GM04503 (cell line): Measurements from ENCODE around the gene PF4V1.
A peak's percentile ranks its signal among the peaks of the same experiment; 100 is the strongest.
"Not testable (repeated sequence)": the region's sequence is repeated elsewhere in the genome, so short reads cannot be mapped to it uniquely, and the experiment has no call there.

Experiments used
- DNase-seq: peaks from one replicate; pipeline ENCODE4 v3.0.0-alpha.2; 2012; ENCODE audit warnings: low read depth

The PF4V1 gene

DNA sequence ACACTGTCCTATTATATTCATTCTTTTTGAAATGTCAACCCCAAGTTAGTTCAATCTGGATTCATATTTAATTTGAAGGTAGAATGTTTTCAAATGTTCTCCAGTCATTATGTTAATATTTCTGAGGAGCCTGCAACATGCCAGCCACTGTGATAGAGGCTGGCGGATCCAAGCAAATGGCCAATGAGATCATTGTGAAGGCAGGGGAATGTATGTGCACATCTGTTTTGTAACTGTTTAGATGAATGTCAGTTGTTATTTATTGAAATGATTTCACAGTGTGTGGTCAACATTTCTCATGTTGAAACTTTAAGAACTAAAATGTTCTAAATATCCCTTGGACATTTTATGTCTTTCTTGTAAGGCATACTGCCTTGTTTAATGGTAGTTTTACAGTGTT lies 17.7 kb downstream of the PF4V1 start:
- DNase-seq, result no peak

DNA sequence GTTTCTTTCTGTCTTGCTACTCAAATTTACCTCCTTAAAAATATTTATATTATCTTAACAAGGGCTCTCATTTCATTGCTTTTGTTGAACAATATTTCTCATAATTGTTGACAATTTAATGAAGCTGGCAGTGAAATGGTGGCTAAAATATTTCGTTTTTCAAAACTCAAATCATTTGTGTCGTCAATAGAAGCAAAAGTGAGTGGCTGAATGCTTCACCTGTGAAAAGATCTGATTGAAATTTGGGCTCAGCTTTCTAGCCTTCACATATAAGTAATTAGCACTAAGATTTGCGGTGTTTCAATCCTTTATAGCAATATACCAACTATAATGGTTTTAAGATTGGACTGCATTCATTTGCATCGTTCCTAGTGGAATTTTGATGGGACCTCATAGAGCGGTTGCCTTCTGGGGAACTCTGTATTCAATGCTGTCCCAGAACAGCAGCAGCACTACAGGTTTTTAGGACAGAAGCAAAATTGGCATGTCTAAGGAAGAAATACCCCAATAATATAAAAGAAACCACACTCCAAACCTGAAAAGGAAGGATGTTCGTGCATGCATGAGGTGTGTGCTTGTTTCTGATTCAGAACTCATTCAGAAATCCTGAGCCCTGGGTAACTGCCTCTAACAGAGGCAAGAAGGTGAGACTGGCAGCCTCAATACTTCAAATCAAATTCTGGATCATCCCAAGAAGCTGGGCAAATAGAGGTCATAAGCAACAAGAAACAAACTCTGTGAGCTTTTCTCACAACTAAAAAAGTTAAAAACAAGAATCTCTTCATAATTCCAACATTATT lies 18.6 kb downstream of the PF4V1 start:
- no peak for DNase-seq

DNA sequence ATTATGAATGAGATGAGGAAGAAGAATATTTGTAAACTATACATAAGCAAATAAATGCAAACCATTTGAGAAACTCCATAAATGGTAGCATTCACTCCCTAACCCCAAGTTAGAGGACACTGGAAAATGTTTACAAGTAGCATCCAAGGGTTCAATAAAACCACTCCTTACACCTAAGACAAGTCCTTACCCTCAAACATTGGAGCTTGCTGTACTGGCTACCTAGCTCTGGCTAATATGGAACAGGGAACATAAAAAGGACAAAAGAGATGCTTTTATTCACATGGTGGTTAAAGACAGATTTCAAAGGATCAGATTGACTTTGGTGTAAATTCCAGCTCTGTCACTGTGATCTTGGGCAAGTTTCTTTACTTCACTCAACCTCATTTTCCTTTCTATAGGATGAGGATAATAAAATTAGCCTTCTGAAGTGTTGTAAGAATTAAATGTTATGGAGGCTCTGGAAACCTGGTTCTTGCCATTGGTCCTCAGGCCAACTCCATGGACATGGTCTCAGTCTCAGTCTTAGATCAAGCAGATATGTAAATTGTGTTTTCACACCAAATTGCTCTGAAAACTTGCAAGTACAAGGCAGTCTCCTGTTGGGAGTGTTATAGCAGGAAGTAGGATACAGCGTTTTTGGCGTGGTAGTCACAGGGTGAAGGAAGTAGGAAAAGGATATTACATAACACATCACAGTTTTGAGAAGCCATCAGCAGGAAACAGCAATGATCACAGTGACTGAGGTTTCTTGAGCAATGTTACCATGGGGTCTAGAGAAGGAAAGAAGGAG lies 19.4 kb downstream of the PF4V1 start:
- DNase-seq, result no peak

DNA sequence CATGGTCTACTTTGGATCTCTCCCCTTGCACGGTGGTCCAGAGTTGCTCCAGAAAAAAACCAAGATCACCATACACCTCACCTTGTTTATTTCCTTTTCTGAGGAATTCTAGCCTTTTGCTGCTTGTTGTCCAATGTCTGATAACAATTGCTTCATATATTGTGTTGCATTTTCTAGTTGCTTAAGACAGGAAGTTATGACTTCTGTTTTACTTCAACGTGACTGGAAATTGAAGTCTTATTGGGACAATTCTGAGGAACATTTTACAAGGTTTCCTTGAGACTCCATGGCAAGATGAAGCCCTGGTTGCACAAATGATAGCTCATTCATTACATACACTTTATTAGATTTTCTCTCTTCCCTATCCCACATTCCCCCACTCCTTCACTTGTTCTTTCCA lies 21.3 kb downstream of the PF4V1 start:
- DNase-seq, result no peak

DNA sequence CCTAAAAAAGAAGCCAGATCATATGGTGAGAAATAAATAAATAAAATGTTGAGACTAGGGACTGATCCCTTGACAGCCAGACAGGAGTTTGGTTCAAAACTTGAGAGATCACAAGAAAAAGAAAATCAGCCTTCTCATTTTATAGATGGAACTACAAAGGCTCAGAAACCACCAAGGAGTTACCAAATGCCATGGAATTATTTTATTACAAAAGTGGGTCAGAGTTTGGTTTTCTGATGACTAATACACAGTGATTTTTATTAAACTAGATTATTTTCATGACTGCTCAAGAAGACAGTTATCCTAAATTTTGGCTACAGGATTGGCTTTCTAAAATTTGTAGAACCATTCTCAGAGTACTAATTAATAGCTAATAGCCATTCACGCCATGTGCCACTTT lies 22.3 kb downstream of the PF4V1 start:
- no peak for DNase-seq

DNA sequence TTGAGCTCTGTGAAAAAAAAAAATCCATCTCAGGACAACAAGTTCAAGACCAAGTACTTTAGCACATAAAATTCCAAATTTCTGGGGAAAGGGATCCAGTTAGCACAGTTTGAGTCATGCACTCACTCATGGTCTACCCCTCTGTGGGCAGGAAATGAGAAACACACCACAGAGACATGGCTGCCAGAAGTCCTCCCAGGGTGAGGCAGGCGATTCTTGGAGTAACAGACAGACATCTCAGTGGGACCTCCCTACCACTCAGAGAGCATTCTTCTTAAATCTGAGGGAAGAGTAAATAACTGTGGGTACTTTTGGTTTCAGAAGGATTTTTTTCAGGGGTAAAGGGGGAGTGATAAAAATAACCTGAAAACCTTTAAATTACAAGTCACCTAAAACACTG lies 30.2 kb downstream of the PF4V1 start:
- no peak for DNase-seq

DNA sequence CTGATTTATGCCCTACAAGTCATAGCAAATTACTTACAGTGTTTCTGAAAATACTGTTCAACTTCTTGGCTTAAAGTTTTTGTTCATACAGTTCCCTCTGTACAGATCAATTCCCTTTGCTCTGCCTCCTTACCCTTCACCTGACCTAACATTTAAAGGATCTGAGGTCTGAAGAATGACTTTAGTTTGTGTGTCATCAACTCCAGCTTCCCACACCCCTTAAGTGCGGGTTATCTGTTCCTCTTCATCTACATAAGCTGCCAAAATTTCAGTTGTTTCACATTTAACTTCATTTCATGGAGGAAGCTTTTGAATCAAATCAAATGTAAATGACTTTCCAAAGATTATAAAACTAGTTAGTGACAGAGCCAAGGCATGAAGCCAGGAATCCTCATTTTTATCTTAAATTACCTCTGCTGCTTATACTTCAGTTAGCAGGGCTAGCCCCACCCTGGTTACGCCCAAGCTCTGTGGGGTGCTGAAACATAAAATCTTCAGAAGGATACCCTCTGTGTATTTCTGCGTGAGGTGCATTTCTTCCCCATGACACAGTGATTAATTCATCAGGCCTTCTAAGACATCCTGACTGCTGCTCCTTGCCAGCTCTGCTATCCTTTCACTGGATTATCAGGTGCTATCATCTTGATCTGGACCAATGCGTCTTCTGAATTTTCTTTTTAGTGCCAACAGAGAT lies 32.6 kb downstream of the PF4V1 start:
- no peak for DNase-seq

DNA sequence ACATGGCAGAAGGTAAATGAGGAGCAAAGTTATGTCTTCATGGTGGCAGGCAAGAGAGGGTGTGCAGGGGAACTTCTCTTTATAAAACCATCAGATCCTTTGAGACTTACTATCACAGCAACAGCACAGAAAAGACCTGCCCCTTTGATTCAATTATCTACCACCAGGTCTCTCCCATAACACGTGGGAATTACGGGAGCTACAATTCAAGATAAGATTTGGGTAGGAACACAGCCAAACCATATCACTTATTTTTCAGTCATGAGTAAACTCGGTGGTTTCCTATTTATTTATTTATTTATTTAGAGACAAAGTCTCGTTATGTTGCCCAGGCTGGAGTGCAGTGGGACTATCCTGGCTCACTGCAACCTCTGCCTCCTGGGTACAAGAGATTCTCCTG lies 38.2 kb downstream of the PF4V1 start:
- no peak for DNase-seq

DNA sequence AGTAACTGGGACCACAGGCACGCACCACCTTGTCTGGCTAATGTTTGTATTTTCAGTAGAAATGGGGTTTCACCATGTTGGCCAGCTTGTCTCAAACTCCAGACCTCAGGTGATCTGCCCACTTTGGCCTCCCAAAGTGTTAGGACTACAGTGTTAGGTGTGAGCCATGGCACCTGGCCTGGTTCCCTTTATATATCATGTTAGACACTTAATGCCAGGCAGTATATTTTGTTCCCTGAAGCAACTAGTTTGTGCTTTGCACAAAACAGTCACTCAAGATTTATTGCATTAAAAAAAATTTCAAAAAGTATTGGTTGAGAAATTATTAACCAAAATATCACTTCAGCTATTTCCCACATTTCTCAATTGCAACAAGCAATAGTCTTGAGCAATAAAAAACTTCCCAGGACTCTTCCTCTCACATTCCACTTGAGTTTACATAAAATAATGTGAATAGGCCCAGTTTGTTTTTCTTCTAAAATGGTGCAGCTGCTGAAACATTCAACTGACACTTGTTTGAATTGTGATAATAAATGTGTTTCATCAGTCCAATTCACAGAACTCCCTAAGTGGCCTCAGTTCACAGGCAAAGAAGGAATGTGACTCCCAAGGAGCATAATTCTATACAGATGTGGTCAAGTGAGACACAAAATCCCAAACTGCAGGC lies 38.8 kb downstream of the PF4V1 start:
- DNase-seq, result peak; percentile 84

DNA sequence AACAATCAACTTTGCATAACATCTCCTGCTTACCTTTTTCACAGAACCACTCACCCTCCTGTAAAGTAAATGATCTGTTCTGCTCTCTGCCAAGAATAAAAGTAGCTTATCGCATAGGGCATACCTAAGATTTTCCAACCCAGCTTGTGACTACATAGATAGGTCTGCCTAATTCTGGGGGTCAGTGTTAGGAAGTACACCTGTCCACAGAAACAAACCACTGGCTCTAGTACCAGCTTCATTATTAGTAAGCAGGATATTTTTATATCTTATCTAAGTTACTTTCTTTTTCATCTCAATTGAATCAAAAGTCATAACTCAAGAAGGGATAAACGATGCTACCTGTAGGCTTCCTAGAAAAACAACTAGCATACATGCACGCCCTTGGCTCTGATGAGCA lies 39.9 kb downstream of the PF4V1 start:
- no peak for DNase-seq

DNA sequence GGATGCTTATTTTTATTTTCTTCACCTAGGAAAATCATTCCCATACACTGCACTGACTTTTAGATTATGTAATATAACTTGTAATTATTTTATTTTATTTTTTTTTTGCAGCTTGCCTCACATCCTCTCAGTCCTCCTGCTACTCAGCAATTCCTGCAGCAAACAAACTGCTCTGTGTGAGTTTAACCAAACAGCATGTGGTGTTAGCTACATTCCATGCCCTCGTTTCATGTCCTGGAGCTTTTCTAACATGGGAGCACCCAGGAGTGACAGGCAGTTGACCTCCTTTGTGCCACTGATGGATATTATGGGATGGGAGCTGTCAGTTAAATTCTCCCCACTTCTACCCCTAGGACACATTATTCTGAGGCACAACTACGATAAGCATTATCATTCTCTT lies 40.9 kb downstream of the PF4V1 start:
- DNase-seq, result no peak

DNA sequence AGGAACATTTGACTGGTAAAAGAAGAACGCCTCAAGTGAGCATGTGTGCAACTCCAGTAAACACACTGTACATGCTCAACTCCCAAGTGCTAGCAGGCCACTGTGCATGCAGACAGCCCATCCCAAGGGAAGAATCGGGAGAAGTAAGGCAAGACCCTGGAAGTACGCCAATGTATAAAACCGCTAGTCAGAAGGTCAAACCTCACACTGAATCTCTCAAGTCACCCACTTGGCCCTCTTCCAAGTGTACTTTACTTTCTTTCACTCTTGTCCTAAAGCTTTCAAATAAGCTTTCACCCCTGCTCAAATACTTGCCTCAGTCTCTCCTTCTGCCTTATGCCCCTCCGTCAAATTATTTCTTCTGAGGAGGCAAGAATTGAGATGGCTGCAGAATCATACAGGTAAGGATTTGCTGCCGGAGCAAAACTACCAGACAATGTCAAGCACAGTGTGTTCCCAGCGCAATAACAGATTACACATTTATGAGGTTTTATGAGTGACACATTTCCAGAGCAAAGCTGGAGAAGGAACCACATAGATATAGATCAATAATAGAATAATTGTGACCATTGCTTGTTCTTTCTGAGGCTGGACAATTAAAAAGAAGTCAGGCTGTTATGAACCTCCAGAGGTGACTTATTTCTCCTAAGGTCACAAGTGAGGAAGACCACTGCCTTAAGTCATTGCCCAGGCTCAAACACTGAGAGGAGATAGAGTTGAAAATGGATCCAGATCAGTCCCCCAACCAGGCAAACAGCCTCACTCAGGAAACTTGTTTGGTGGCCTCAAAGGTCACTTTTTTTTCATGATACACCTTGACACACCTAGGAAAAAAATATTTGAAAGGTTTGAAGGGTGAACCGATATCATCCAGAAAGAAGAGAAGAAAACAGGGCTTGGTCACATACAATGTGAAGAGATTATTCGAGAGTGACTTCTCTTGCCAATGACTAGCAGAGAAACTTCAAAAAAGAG lies 42.4 kb downstream of the PF4V1 start:
- no peak for DNase-seq

DNA sequence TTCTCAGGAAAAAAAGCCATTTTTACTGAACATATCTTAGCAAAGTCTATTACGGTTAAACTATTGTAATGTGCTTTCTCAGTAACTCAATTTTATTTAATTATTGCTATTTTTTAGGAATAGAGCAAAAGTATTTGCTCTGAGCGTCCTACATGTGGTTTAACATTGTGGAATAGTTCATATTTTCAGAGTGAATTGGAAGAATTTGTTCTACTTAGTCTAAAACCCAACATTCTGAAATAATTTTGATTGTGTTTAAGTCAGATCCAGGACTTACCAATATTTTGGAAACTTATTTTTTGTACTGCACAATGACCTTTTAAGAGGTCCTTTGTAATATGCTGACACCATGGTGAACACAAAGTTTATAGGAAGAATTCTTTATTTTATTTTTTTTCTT lies 43.3 kb downstream of the PF4V1 start:
- no peak for DNase-seq

DNA sequence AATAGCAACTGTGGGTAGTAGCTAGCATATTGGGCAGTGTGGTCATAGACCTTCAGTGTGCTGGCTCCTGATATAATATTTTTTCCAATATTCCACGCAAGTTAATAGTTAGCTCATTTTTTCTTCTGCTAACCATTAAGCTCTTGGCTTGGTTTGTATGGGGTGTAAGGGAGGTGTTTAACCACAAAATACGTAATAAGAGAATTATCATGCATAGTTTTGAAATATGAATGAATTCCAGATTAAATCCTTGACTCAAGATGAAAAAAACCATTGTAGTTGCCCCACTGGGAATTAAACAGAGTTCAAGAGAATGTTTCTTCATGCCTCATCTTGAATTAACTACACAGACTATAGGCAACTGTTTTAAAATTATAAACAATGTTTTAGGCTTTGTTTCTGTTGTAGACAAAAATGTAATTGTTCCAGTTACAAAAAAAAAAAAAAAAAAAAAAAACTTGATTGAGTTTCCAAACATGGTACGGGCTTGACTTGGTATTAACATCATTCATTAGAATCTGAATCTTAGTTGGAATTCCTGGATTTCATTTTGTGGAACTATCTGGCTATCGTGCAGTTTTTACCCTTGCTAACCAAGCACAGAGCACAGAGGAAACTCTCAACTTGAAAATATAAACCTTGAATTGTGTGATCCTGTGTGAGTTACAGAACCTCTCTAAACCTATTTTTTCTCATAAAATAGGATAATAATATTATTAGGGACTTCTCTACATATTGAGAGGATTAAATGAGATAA lies 44.5 kb downstream of the PF4V1 start:
- peak; percentile 77 for DNase-seq

DNA sequence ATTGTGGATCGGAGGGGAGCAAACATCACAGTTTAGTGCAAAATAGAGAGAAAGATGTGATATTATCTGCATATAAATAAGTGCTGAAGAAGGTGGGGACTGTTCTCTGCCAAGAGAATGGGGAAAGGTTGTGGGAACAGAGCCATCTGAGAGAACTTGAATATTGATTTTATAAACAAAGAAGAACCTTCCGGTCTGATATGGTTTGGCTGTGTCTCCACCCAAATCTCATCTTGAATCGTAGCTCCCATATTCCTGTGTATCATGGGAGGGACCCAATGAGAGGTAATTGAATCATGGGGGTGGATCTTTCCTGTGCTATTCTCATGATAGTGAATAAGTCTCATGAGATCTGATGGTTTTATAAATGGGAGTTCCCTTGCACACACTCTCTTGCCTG lies 46.2 kb downstream of the PF4V1 start:
- not testable (repeated sequence) for DNase-seq

DNA sequence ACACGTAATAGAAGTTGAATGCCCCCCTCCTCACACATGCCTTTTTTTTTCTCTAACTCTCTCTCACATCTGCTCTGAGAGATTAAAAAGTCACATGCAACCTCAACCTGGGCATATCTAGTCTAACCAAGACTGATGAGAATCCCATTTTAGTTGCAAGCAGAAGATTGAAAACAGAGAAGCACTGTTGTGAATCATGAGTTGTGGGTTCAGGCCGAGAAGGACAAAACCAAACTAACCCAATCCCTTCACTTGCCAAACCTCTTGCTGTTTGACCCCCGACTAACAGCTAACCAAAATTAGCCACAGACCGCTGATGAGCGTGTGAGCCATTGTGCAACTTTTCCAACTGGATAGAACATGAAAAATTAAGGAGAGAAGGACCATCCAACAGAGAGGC lies 47.9 kb downstream of the PF4V1 start:
- peak; percentile 45 for DNase-seq

DNA sequence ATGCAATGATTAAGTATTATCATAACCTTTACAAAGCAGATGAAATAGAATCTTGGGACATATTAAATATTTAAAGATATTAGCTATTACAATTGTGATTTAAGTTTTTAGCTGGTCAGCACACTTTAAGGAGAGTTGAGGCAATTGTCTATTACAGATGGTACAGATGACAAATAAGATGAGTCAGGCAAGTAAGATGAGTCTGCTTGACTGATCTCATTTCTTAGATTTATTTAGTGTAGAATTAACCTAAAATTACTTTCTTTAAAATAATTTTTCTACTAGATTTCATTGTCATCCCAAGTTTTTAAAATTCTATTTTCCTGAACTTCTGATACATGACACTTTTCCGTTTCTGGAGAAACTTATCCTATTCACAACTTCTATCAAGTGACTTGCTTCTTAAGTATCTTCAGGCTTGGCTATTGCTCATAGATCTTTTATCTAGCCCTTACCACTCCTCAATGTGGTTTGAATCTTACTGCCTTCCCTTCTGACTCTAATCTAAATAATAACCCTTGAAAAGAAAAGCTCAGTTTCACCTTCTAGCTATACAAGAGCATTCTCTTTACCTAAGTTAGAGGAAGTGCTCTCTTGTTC lies 49.0 kb downstream of the PF4V1 start:
- DNase-seq, result no peak

DNA sequence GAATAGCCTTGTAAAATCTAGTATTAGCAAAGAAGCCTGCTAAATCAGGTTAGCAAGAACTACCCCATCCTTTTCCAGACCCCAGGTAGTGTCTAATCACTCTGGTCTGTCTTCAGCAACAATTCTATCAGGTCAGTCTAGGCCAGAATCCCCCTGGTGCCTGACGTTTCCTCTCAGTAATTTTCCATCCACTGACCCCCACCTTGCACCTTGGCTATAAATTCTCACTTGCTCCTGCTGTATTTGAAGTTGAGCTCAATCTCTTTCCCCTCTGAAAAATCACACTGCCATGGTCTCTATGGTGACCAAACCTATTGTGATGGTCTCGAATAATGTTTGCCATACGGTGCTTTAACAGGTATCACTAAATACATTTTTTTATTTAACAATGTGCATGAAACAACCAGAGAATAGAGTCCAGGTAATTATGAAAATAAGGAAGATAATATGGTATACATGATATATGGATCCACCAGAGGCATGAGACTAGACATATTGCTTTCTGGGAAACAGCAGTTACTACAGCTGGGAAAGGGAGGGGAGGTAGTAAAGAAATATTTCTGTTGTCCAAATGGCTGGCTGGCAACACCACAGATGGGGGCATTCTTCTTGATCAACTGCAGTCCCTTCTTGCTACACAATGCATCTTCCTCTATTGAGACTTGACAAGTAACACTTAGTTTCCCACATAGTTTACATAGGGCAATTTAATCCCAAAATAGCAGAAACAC lies 49.9 kb downstream of the PF4V1 start:
- no peak for DNase-seq
